Common myeloid progenitor, CD34-positive (primary cell): ENCODE data around the gene SLC16A13.

ENCODE experiments used
- CTCF ChIA-PET: fragments of 350-600 bp; sonication (Branson Sonifier 250); formaldehyde crosslinking; loops from one replicate; lab custom pipeline; 2021; ENCODE audit warnings: antibody characterized with exemption; lab: Charles Lee
- POLR2A ChIA-PET: fragments of 350-600 bp; sonication (Branson Sonifier 250); formaldehyde crosslinking; loops from one replicate; lab custom pipeline; 2021; ENCODE audit warnings: antibody characterized with exemption; lab: Charles Lee
- DNase-seq, 3 donors: peaks; one replicate each; pipeline versions ENCODE4 v3.0.0 to v3.0.0-alpha.2; 2013
- H3K27ac ChIP-seq, 2 experiments: 1 replicate in 1 of 2; 2 replicates in 1 of 2; pipeline ENCODE4 v1.7.0; 2013; ENCODE audit warnings: inconsistent platforms in 2 of 2, low read length in 2 of 2, mild to moderate bottlenecking in 2 of 2, low read depth in 1 of 2, moderate library complexity in 1 of 2; ENCODE audit not compliant: severe bottlenecking in 2 of 2, insufficient read depth in 1 of 2, poor library complexity in 1 of 2
- H3K27me3 ChIP-seq, 5 experiments: replicated peaks in 2 of 5; 1 replicate in 3 of 5; 2 replicates in 2 of 5; pipeline versions ENCODE4 v1.6.1 to v1.7.0; 2013; ENCODE audit warnings: low read length in 4 of 5, mild to moderate bottlenecking in 2 of 5, moderate library complexity in 2 of 5, inconsistent platforms in 1 of 5; ENCODE audit not compliant: insufficient read depth in 5 of 5, control insufficient read depth in 4 of 5
- H3K36me3 ChIP-seq, 4 experiments: 1 replicate in 2 of 4; 2 replicates in 2 of 4; pipeline versions ENCODE4 v1.6.1 to v1.7.0; 2013; ENCODE audit warnings: low read length in 3 of 4, control low read depth in 1 of 4, mild to moderate bottlenecking in 1 of 4; ENCODE audit not compliant: control insufficient read depth in 4 of 4, insufficient read depth in 4 of 4
- H3K4me1 ChIP-seq, 4 experiments: 1 replicate in 3 of 4; 2 replicates in 1 of 4; pipeline versions ENCODE4 v1.6.1 to v1.7.1; 2013; ENCODE audit warnings: low read length in 3 of 4, mild to moderate bottlenecking in 3 of 4, control low read depth in 1 of 4, inconsistent platforms in 1 of 4, moderate library complexity in 1 of 4; ENCODE audit not compliant: control insufficient read depth in 4 of 4, insufficient read depth in 4 of 4; ENCODE audit errors: control extremely low read depth in 1 of 4
- H3K4me3 ChIP-seq, 7 experiments: 1 replicate in 4 of 7; 2 replicates in 3 of 7; pipeline versions ENCODE4 v1.5.1 to v1.7.0; 2013; ENCODE audit warnings: mild to moderate bottlenecking in 7 of 7, low read length in 6 of 7, moderate library complexity in 6 of 7, inconsistent platforms in 2 of 7, low read depth in 2 of 7, control low read depth in 1 of 7; ENCODE audit not compliant: insufficient read depth in 4 of 7, control insufficient read depth in 1 of 7; ENCODE audit errors: extremely low read depth in 1 of 7
- H3K9me3 ChIP-seq, 5 experiments: 1 replicate in 4 of 5; 2 replicates in 1 of 5; pipeline versions ENCODE4 v1.6.1 to v1.7.1; 2013; ENCODE audit warnings: low read length in 4 of 5, mild to moderate bottlenecking in 2 of 5, inconsistent platforms in 1 of 5, low read depth in 1 of 5, moderate library complexity in 1 of 5; ENCODE audit not compliant: control insufficient read depth in 4 of 5, insufficient read depth in 2 of 5; ENCODE audit errors: control extremely low read depth in 1 of 5
- WGBS: methylation state at CpG from one replicate; pipeline ENCODE4 v1.1.5; 2013; ENCODE audit not compliant: insufficient coverage; 5-methylcytosine and 5-hydroxymethylcytosine counted together

SLC16A13 gene

DNA sequence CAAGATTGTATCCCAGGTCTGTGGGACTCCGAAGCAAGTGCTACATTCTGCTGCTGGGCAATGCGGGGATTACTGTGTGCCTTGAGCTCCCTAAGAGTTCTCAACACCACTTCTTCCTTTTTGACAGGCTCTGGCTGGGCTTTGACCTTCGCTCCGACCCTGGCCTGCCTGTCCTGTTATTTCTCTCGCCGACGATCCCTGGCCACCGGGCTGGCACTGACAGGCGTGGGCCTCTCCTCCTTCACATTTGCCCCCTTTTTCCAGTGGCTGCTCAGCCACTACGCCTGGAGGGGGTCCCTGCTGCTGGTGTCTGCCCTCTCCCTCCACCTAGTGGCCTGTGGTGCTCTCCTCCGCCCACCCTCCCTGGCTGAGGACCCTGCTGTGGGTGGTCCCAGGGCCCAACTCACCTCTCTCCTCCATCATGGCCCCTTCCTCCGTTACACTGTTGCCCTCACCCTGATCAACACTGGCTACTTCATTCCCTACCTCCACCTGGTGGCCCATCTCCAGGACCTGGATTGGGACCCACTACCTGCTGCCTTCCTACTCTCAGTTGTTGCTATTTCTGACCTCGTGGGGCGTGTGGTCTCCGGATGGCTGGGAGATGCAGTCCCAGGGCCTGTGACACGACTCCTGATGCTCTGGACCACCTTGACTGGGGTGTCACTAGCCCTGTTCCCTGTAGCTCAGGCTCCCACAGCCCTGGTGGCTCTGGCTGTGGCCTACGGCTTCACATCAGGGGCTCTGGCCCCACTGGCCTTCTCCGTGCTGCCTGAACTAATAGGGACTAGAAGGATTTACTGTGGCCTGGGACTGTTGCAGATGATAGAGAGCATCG, 2.4 kb downstream of the SLC16A13 start:
- Histone ChIP-seq H3K9me3 (no peaks in the 10 kb centered on the region), H3K27me3 (peaks cover 0 to 17% (median 6%) of the 10 kb centered on the region in 5 experiments), H3K4me1 (peaks cover 6 to 39% (median 36%) of the 10 kb centered on the region in 4 experiments), H3K27ac (no peak overlapping the region), H3K4me3 (no peak overlapping the region), H3K36me3 (peaks cover 0 to 2% (median 0%) of the 10 kb centered on the region in 4 experiments)
- DNase-seq: no peak
- ChIA-PET CTCF (interaction anchor here (0.5 to 4.9 kb wide), 15 partner anchors 8 to 226 kb away, joined by 3 to 37 read pairs (median 4); partner anchors contain the start of gene BCL6B), POLR2A (no interaction called here)
- WGBS: 89% methylated on average over 18 of the region's 19 CpGs

- Histone ChIP-seq H3K9me3 (no peaks in the 10 kb centered on the region), H3K4me3 (no peak overlapping the region), H3K27me3 (peaks cover 0 to 31% (median 13%) of the 10 kb centered on the region in 5 experiments), H3K4me1 (peaks cover 4 to 44% (median 38%) of the 10 kb centered on the region in 4 experiments), H3K27ac (no peak overlapping the region), H3K36me3 (peaks cover 0 to 2% (median 0%) of the 10 kb centered on the region in 4 experiments)
- DNase-seq: peak in 1 of 3 donors; percentile 52
- ChIA-PET CTCF (interaction anchor here (1.0 to 1.4 kb wide), 3 partner anchors 30 to 97 kb away, joined by 3 read pairs; no protein-coding TSS in a partner anchor), POLR2A (no interaction called here)
- WGBS: 90% methylated on average over 2 of the region's 5 CpGs
These were observed 4.0 kb downstream of the SLC16A13 start for GRCh38 chr17:7039832-7040231.

DNA sequence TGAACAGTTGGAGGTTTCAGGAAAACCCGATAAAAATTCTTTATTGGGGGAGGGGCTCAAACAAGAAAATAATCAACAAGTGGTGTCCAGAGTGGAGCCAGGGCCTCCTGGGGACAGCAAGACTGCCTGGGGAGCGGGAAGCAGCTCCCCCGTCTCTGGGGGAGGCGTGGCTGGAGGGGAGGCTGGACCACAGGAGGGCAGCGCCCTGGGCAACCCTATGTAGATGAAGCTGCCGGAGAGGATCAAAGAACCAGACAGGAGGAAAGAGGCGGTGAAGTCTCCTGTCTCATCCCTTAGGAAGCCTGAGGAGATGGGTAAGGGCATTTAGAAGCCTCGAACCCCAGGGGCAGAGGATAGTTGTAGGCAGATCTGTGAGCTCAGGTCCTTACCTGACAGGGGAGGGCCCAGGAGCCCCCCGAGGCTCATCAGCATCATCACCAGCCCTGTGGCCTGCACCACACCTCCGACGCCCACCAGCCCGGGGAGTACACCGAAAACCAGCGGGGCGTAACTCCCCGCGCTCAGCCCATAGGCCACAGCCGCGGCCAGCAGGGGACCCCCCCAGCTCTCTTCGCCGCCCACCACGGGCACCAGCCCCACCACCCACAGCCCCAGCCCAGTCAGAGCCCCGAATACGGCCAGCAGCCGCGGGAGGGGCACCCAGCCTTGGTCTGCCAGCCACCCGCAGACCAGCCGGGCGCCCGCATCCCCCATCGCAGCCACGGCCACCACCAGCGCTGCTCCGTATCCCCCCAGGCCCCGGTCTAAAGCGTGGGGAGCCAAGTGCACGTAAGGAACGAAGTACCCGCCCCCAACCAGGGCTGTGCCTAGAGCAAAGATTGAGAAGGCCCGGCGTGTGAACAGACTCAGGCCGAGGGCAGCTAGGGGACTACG, 6.0 kb downstream of the SLC16A13 start:
- peaks cover 6 to 38% (median 34%) of the 10 kb centered on the region in 4 experiments for H3K4me1 ChIP-seq
- no peak overlapping the region for H3K27ac ChIP-seq
- POLR2A ChIA-PET: interaction anchor here (1.0 to 2.5 kb wide), 2 partner anchors 20 to 27 kb away, joined by 3 to 12 read pairs; a partner anchor contains a TSS
- H3K36me3 ChIP-seq: peaks cover 0 to 2% (median 0%) of the 10 kb centered on the region in 4 experiments
- peak in 2 of 3 donors; percentile 66 to 71 for DNase-seq
- H3K9me3 ChIP-seq: no peaks in the 10 kb centered on the region
- WGBS: 45% methylated on average over 23 of the region's 43 CpGs
- H3K4me3 ChIP-seq: peak overlapping the region in 4 of 7 experiments; percentile 26 to 71 (median 54)
- peaks cover 3 to 40% (median 21%) of the 10 kb centered on the region in 5 experiments for H3K27me3 ChIP-seq
- CTCF ChIA-PET: interaction anchor here (1.1 to 19.4 kb wide), 5 partner anchors 17 to 127 kb away, joined by 3 to 374 read pairs (median 6); no protein-coding TSS in a partner anchor

DNA sequence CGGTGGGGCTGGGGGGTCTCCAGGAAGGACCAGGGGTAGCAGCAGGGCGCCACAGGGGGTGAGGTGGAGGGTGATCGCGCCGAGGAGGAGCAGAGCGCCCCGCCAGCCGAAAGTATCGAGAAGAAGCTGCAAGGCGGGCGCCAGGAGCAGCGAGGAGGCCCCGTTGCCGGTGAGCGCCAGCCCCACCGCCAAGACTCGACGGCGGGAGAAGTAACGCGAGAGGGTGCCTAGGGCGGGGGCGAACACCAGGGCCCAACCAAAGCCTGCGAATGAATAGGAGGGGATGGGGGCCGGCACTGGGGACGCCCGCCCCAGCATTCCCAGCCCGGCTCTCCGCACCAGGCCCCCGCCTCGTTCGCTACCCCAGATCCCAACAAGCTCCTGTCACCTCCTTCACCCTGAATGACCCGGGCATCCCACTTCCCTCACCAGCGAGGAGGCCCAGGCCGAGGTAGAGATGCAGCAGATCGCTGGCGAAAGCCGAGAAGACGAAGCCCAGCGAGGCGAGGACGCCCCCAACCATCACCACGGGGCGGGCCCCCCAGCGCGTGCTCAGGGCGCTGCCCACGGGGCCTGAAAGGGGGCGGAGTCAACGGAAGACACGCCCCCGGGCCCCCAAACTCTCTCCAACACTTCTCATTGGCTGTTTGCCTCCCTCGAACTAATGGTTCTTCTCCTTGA, 6.8 kb downstream of the SLC16A13 start:
- DNase-seq: peak in 2 of 3 donors; percentile 53 to 60
- H3K4me1 ChIP-seq: peaks cover 5 to 42% (median 37%) of the 10 kb centered on the region in 4 experiments
- H3K9me3 ChIP-seq: no peaks in the 10 kb centered on the region
- no peak overlapping the region for H3K27ac ChIP-seq
- CTCF ChIA-PET: interaction anchor here (1.1 to 19.4 kb wide), 5 partner anchors 18 to 128 kb away, joined by 3 to 374 read pairs (median 6); no protein-coding TSS in a partner anchor
- peaks cover 0 to 2% (median 0%) of the 10 kb centered on the region in 4 experiments for H3K36me3 ChIP-seq
- peak overlapping the region in 5 of 7 experiments; percentile 28 to 71 (median 59) for H3K4me3 ChIP-seq
- 2% methylated on average over 49 of the region's 53 CpGs for WGBS
- POLR2A ChIA-PET: interaction anchor here (1.0 to 2.5 kb wide), 3 partner anchors 9 to 28 kb away, joined by 3 to 12 read pairs (median 3); a partner anchor contains a TSS
- H3K27me3 ChIP-seq: peaks cover 3 to 40% (median 21%) of the 10 kb centered on the region in 5 experiments

DNA sequence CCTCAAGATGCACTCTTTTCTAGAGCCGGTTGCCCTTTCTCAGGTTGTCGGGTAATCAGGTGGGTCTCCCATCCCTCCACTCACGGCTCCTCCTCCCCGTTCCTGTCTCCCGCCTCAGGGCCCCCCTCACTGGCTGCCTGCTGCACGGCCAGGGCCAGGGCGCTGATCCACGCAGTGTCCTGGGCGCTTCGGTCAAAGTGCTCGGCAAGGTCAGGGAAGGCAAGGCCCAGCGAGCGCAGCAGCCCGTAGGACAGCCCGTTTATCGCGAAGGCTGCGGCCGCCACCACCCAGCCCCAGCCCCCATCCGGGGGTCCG, 7.3 kb downstream of the SLC16A13 start:
- no peak for DNase-seq
- Histone ChIP-seq H3K4me1 (peaks cover 5 to 42% (median 37%) of the 10 kb centered on the region in 4 experiments), H3K36me3 (peaks cover 0 to 2% (median 0%) of the 10 kb centered on the region in 4 experiments), H3K27ac (no peak overlapping the region), H3K4me3 (peak overlapping the region in 5 of 7 experiments; percentile 34 to 71 (median 59)), H3K9me3 (no peaks in the 10 kb centered on the region), H3K27me3 (peaks cover 3 to 42% (median 21%) of the 10 kb centered on the region in 5 experiments)
- POLR2A ChIA-PET: interaction anchor here (1.0 to 2.5 kb wide), 3 partner anchors 9 to 28 kb away, joined by 3 to 12 read pairs (median 3); a partner anchor contains a TSS
- under 1% methylated on average over 19 of the region's 21 CpGs for WGBS
- CTCF ChIA-PET: interaction anchor here (1.0 to 19.4 kb wide), 3 partner anchors 18 to 129 kb away, joined by 3 to 374 read pairs (median 3); no protein-coding TSS in a partner anchor
